Psoas muscle (tissue), 8 donors: Measurements from ENCODE around the gene IL34. TPM values are rescaled to one million over a fixed set of nuclear protein-coding genes. Genes with fewer than 3 reads are reported as not detected.

Source experiments
- ATAC-seq, 4 donors: fragments of 200-7000 bp; cut with Tn5 transposase; one replicate each; pipeline ENCODE4 v1.9.1; 2020; ENCODE audit warnings: moderate library complexity in 3 of 4, mild to moderate bottlenecking in 2 of 4
- DNase-seq, 2 donors: peaks; one replicate each; pipeline ENCODE4 v3.0.0-alpha.2; 2020
- H3K27ac ChIP-seq: fragments of 200-600 bp; one replicate; pipeline ENCODE4 v1.8.0; 2022
- H3K27me3 ChIP-seq, 3 donors: fragments of 200-600 bp in 1 of 3; one replicate each; pipeline versions ENCODE4 v1.6.1 to v1.8.0; 2013 to 2022; ENCODE audit warnings: low read length in 2 of 3, mild to moderate bottlenecking in 2 of 3, moderate library complexity in 1 of 3; ENCODE audit not compliant: insufficient read depth in 3 of 3
- H3K36me3 ChIP-seq, 2 donors: fragments of 200-600 bp in 1 of 2; one replicate each; pipeline versions ENCODE4 v1.6.1 to v1.8.0; 2013 to 2022; ENCODE audit warnings: low read depth in 1 of 2, mild to moderate bottlenecking in 1 of 2, moderate library complexity in 1 of 2; ENCODE audit not compliant: insufficient read depth in 1 of 2
- H3K4me1 ChIP-seq: fragments of 200-600 bp; one replicate; pipeline ENCODE4 v1.8.0; 2022
- H3K4me3 ChIP-seq: fragments of 200-600 bp; one replicate; pipeline ENCODE4 v1.8.0; 2022; ENCODE audit warnings: mild to moderate bottlenecking
- H3K9me3 ChIP-seq: fragments of 200-600 bp; one replicate; pipeline ENCODE4 v1.8.0; 2022
- WGBS, 3 donors: extraction: QIAGEN DNeasy Blood & Tissue Kit; methylation state at CpG; one replicate each; pipeline versions ENCODE4 v1.1.6 to v1.1.7; 2013; 5-methylcytosine and 5-hydroxymethylcytosine counted together
- intact Hi-C, 2 donors: fragments of 100-400 bp; cut with DNase I; formaldehyde crosslinking; loops; one replicate each; pipeline versions ENCODE4 v1.11.0 to v1.14.2; 2022
- polyA plus RNA-seq, 3 donors: library from polyadenylated mRNA; stranded (reverse); fragments of 200-250 nt; gene quantifications; one replicate each; pipeline ENCODE4 v1.2.3, GENCODE V29; 2013
- total RNA-seq, 4 donors: library from RNA; stranded (reverse); fragmentation: NEBNext Ultra II Directional in 2 of 4; extraction: Animal tissue kit (Norgen Biotek cat#: 25700) in 2 of 4; gene quantifications; one replicate each; pipeline versions ENCODE4 v1.2.1 to v1.2.4, GENCODE V29; 2021 to 2023
- TF ChIP-seq, protein P1 (sequence below): fragments of 200-600 bp; IDR thresholded peaks from one replicate; pipeline ENCODE4 v1.8.0; 2022; ENCODE audit warnings: antibody characterized with exemption
- donor health status: healthy with polysubstance abuse.
- donor health status: DM: no; HTN: no; CAD: no; lungs with moderate emphysema.
- donor health status: Bipolar disorder and iron deficiency.
- donor health status: healthy.
- donor health status: DM: yes; HTN: yes; CAD: no.
- donor health status: DM: no; HTN: no; CAD: no.
- donor health status: DM: no; HTN: no; CAD: no.
- donor health status: DM: yes; HTN: yes; CAD: no.

The IL34 gene
- total and polyA plus RNA-seq, 7 donors = 0.89 to 18.5 (median 6.5) TPM

DNA sequence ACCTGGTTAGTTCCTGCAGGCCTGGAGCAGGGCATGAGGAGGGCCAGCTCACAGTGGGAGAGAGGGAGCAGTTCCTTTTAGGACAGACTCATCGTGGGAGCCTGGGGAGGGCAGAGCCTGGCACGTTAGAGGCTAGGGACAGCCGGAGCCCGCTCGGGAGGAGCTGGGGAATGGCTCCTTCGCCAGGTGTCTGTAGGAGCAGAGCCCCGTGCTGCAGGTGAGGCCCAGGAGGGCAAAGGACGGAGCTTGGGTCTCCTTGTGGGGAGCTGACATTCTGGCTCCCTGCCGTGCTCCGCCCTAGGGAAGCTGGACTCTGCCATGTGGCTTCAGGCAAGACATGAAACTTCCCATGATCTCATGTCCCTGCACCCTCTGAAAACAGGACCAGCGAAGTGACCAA lies 58.2 kb downstream of the IL34 start:
- intact Hi-C loops = loop anchor here in 1 of 2 donors (5.0 kb wide), 1 partner anchor 33 kb away; no protein-coding TSS in a partner anchor
- ATAC-seq = no peak

GRCh38 chr16:70705056-70705455 lies 58.7 kb downstream of the IL34 start:
- no peak overlapping the region for H3K4me3 ChIP-seq
- 84 to 93% (median 86%) methylated on average over 8 of the region's 8 CpGs for WGBS, 3 donors
- peaks cover 51% of the 10 kb centered on the region for H3K4me1 ChIP-seq
- no peaks in the 10 kb centered on the region for H3K27me3 ChIP-seq
- ATAC-seq = no peak
- no peak for DNase-seq
- no peaks in the 10 kb centered on the region for H3K9me3 ChIP-seq
- TF ChIP-seq, protein P1, sequence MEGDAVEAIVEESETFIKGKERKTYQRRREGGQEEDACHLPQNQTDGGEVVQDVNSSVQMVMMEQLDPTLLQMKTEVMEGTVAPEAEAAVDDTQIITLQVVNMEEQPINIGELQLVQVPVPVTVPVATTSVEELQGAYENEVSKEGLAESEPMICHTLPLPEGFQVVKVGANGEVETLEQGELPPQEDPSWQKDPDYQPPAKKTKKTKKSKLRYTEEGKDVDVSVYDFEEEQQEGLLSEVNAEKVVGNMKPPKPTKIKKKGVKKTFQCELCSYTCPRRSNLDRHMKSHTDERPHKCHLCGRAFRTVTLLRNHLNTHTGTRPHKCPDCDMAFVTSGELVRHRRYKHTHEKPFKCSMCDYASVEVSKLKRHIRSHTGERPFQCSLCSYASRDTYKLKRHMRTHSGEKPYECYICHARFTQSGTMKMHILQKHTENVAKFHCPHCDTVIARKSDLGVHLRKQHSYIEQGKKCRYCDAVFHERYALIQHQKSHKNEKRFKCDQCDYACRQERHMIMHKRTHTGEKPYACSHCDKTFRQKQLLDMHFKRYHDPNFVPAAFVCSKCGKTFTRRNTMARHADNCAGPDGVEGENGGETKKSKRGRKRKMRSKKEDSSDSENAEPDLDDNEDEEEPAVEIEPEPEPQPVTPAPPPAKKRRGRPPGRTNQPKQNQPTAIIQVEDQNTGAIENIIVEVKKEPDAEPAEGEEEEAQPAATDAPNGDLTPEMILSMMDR = no peak
- H3K36me3 ChIP-seq = no peaks in the 10 kb centered on the region
- intact Hi-C loops = no loop called here
- no peak overlapping the region for H3K27ac ChIP-seq

More for the DNA sequence above, 58.2 kb downstream of the IL34 start:
- no peak for DNase-seq
- Histone ChIP-seq H3K36me3 (no peaks in the 10 kb centered on the region), H3K27ac (peak overlapping the region; percentile 85), H3K27me3 (no peaks in the 10 kb centered on the region), H3K9me3 (no peaks in the 10 kb centered on the region), H3K4me3 (no peak overlapping the region), H3K4me1 (peaks cover 55% of the 10 kb centered on the region)
- WGBS, 3 donors = 70 to 91% (median 77%) methylated on average over 11 of the region's 11 CpGs
- TF ChIP-seq, protein P1 = no peak

DNA sequence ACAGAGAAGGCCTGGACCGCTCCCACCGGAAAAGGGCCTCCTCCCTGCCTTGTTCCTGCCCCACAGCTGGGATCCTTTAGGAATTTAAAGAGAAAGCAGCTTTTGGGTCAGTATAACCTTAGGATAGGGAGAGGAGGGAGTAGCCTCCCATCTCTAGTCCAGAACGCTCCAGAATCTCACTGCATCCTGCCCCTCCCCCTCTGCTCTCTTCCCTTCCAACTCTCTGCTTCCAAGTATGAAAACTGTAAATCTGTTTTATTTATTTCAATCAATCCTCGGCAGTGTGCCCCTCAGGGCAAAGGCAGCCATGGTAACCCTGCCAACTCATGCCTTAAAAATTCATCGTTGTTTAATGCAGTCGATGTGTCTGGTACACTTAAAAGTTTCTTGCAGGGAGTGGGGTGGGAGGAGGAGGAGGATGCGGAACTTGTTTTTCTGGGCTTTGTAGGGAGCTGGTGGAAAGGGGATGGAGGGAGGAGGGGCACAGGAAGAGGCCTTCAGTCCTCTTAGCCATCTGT lies 60.6 kb downstream of the IL34 start:
- WGBS, 3 donors = 48 to 62% (median 50%) methylated on average over 7 of the region's 7 CpGs
- TF ChIP-seq, protein P1 = no peak
- intact Hi-C loops = no loop called here
- ATAC-seq (no peak), DNase-seq (no peak)
- no peaks in the 10 kb centered on the region for H3K36me3 ChIP-seq
- H3K4me3 ChIP-seq = no peak overlapping the region
- H3K27ac ChIP-seq = no peak overlapping the region
- no peaks in the 10 kb centered on the region for H3K9me3 ChIP-seq
- no peaks in the 10 kb centered on the region for H3K27me3 ChIP-seq
- peaks cover 33% of the 10 kb centered on the region for H3K4me1 ChIP-seq

DNA sequence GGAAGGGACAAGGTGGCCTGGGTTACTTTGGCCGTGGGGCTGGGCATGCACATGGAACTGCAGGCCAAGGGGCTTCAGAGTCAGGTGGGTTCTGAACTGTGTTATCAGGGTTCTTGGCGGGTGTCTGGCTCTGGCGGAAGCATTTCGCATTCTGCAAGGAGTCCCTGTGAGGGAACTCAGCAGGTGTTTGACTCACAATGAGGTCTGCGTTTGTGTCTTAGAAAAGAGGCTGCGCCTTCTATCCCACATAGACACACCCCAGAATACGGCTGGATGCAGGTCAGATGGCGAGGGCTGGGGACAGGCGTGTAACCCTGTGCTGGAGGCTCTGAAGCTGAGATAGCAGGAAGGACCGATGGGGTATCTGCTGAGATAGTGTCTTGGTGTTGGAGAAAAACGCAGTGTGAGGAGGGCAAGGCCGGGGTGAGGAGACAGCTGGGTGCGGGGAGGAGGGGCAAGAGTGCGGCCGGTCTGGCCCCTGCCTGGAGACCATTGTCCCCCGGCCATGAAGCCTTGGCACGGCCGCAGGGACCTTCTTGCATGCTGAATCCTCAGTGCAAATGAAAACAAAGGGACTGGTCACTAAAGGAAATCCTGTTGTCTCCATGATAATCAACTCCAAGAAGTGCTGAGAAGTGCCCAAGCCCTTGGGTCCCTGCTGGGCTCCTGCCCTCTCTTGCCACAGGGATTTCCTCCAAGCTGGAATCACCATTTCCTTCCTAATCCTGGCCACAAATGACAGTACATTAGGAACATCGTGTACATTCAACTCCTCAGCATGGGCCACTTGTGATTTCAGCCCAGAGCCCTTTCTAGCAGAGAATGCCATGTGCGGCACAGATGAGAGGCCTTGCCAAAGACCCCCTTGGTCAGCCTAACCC lies 62.2 kb downstream of the IL34 start:
- TF ChIP-seq, protein P1 = no peak
- intact Hi-C loops = no loop called here
- no peak overlapping the region for H3K27ac ChIP-seq
- no peaks in the 10 kb centered on the region for H3K36me3 ChIP-seq
- no peak overlapping the region for H3K4me3 ChIP-seq
- no peak for ATAC-seq
- WGBS, 3 donors = 65 to 74% (median 72%) methylated on average over 20 of the region's 20 CpGs
- peaks cover 19% of the 10 kb centered on the region for H3K4me1 ChIP-seq
- no peaks in the 10 kb centered on the region for H3K27me3 ChIP-seq
- H3K9me3 ChIP-seq = no peaks in the 10 kb centered on the region
- no peak for DNase-seq
